NCI-H446 (cell line): ENCODE results near the gene TARBP2.

Experiments
- DNase-seq, 2 experiments: peaks; one replicate each; lab custom pipeline; 2025; lab: John Stamatoyannopoulos, UW

Gene TARBP2

GRCh38 chr12:53495903-53496751 is 5.0 kb upstream of the TARBP2 start:
- no peak for DNase-seq

GRCh38 chr12:53496752-53497032 is 4.4 kb upstream of the TARBP2 start:
- no peak for DNase-seq

- no peak for DNase-seq
These were observed 3.6 kb upstream of the TARBP2 start for GRCh38 chr12:53497461-53497860.

GRCh38 chr12:53498235-53498630 is 2.9 kb upstream of the TARBP2 start:
- no peak for DNase-seq

GRCh38 chr12:53499266-53500141 is 1.6 kb upstream of the TARBP2 start, which contains the start of gene MAP3K12:
Gene MAP3K12 (minus strand): TSS chr12:53499458. CDS start chr12:53487391, 12,067 bp downstream.
- DNase-seq = peak; percentile 32 to 34

- no peak for DNase-seq
These were observed 824 bp upstream of the TARBP2 start for GRCh38 chr12:53500142-53500775.

- DNase-seq = no peak
These were observed 615 bp downstream of the TARBP2 start for GRCh38 chr12:53501615-53502181.

- no peak for DNase-seq
These were observed 1.2 kb downstream of the TARBP2 start for GRCh38 chr12:53502331-53502730.

- DNase-seq = no peak
These were observed 2.1 kb downstream of the TARBP2 start for GRCh38 chr12:53502983-53503728.

GRCh38 chr12:53504004-53504920 is 3.2 kb downstream of the TARBP2 start:
- no peak for DNase-seq

- DNase-seq = no peak
These were observed 4.0 kb downstream of the TARBP2 start for GRCh38 chr12:53505086-53505485.

GRCh38 chr12:53505555-53506449 is 4.7 kb downstream of the TARBP2 start:
- no peak for DNase-seq

- no peak for DNase-seq
These were observed 5.3 kb downstream of the TARBP2 start for GRCh38 chr12:53506450-53506785.

- no peak for DNase-seq
These were observed 6.0 kb downstream of the TARBP2 start, which contains the start of gene NPFF for GRCh38 chr12:53506881-53507602. Gene NPFF (minus strand): TSS chr12:53507484. CDS start chr12:53507474, 10 bp downstream.

GRCh38 chr12:53507603-53507885 is 6.5 kb downstream of the TARBP2 start:
- no peak for DNase-seq

GRCh38 chr12:53508534-53509170 is 7.6 kb downstream of the TARBP2 start:
- peak; percentile 65 to 79 for DNase-seq

- no peak for DNase-seq
These were observed 9.2 kb downstream of the TARBP2 start for GRCh38 chr12:53510181-53510812.
